Measurements from ENCODE around the gene WDSUB1.

The WDSUB1 gene

GRCh38 chr2:159265171-159265576 is 21.3 kb downstream of the WDSUB1 start:
- no peak for DNase-seq

- no peak for DNase-seq
Observed at GRCh38 chr2:159262904-159263303, 23.6 kb downstream of the WDSUB1 start.

GRCh38 chr2:159262226-159262625 is 24.3 kb downstream of the WDSUB1 start:
- DNase-seq = no peak

GRCh38 chr2:159256159-159256558 is 30.3 kb downstream of the WDSUB1 start:
- no peak for DNase-seq

- no peak for DNase-seq
Observed at GRCh38 chr2:159252905-159253304, 33.6 kb downstream of the WDSUB1 start.

- no peak for DNase-seq
Observed at GRCh38 chr2:159251296-159252173, 35.0 kb downstream of the WDSUB1 start.

GRCh38 chr2:159249990-159250715 is 36.4 kb downstream of the WDSUB1 start:
- DNase-seq = peak; percentile 65

- no peak for DNase-seq
Observed at GRCh38 chr2:159246325-159246988, 40.0 kb downstream of the WDSUB1 start.

GRCh38 chr2:159243529-159243928 is 43.0 kb downstream of the WDSUB1 start:
- no peak for DNase-seq

GRCh38 chr2:159234868-159235267 is 51.6 kb downstream of the WDSUB1 start:
- DNase-seq = no peak

- DNase-seq = no peak
Observed at GRCh38 chr2:159232456-159233170, 53.9 kb downstream of the WDSUB1 start.

GRCh38 chr2:159230145-159230877 is 56.2 kb downstream of the WDSUB1 start:
- no peak for DNase-seq

GRCh38 chr2:159229476-159230144 is 56.9 kb downstream of the WDSUB1 start:
- no peak for DNase-seq

- no peak for DNase-seq
Observed at GRCh38 chr2:159228081-159228581, 58.4 kb downstream of the WDSUB1 start.

- no peak for DNase-seq
Observed at GRCh38 chr2:159227467-159227866, 59.0 kb downstream of the WDSUB1 start.

GRCh38 chr2:159226608-159227385 is 59.7 kb downstream of the WDSUB1 start:
- no peak for DNase-seq

GRCh38 chr2:159226059-159226461 is 60.4 kb downstream of the WDSUB1 start:
- no peak for DNase-seq

GRCh38 chr2:159225025-159226016 is 61.2 kb downstream of the WDSUB1 start:
- DNase-seq = no peak
